Globus pallidus (tissue), 1 donor: Measurements from ENCODE around the gene PMEL.
"Not testable (repeated sequence)": the region's sequence is repeated elsewhere in the genome, so short reads cannot be mapped to it uniquely, and the experiment has no call there.

Source experiments
- DNase-seq: peaks from one replicate; pipeline ENCODE4 v3.0.0-alpha.2; 2015; ENCODE audit warnings: low spot score

The PMEL gene

DNA sequence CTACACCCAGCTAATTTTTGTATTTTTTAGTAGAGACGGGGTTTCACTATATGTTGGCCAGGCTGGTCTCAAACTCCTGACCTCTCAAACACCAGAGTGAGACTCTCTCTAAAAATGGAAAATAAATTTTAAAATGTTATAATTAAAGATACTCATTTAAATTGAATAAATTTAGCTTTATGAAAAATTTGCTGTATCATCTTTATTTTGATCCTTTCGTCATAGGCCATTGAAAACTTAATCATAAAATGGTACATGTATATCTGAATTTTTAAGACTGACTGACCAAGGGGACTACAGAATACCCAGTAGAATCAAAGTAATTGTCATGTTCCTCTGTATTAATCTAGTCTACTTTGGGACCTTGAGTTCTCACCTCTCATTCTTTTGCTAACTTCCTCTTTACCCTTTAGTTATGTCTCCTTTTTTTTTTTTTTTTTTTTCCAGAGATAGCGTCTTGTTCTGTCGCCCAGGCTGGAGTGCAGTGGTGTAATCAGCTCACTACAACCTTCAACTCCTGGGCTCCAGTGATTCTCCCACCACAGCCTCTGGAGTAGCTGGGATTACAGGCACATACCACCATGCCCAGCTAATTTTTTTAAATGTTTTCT lies 17.5 kb upstream of the PMEL start:
- DNase-seq, result no peak

DNA sequence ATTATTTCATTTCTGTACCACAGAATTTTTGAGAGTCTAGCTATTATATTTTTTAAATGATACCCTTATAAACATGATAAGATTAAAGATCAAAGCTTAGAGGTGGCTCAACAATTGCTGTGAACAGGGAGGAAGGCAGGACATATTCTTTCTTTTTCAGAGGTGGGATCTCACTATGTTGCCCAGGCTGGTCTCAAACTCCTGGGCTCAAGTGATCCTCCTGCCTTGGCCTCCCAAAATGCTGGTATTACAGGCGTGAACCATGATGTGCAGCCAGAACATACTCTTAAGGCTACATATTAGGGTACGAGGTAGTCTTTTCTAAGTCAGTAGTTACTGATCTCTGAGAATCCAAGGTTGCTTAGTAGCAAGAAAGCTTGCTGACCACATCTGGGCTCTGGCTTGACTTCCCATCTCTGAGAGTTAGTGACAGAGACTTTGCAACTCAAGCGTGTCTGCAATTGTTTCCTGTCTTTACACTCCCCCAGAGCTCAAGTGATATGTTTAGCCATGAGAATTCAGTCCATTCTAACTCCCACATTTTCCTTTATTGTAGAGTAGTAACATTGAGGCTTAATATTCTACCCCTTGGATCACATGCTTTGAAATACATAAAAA lies 16.6 kb upstream of the PMEL start:
- no peak for DNase-seq

DNA sequence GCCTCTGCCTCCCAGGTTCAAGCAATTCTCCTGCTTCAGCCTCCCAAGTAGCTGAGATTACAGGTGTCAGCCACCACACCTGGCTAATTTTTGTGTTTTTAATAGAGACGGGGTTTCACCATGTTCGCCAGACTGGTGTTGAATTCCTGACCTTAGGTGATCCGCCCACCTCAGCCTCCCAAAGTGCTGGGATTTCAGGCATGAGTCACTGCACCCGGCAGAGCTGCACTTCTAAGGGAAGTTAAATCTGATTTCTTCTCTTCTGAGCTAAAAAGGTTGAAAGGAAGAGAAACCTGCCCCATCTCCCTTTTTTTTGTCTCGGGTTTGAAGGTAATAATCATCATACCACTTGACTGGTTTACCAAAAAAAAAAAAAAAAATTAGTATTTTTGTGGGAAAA lies 16.0 kb upstream of the PMEL start:
- not testable (repeated sequence) for DNase-seq

DNA sequence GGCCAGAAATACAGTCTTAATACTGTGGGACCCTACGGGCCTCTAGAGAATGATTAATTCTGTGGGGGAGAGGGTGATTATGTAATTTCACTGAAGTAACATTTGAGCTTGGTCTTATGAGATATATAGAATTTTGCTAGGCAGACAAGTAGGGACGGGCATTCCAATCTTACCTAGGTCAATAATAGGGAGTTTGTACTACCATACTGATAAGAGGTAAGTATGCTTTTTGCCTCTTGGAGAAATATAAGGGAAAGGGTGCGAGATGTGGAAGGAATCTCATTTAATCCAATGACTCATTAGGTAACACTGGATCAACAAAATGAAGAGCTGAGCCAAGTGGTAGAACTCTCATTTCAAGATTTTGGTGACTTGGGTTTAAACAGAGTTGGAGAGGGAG lies 13.2 kb upstream of the PMEL start:
- DNase-seq, result no peak

DNA sequence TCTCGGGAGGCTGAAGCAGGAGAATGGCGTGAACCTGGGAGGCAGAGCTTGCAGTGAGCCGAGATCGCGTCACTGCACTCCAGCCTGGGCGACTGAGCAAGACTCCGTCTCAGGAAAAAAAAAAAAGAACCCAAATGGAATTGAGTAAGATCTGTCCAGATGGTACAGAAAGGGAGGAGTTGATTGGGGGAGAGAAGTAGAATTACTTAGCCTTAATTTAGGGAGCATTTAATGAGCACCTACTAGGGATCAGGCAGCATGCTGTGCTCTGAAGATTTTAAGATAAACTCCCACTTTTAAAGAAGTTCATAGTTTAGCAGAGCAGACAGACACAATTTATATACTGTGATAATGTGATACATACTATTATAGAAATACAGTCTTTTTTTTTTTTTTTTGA lies 12.6 kb upstream of the PMEL start:
- no peak for DNase-seq

DNA sequence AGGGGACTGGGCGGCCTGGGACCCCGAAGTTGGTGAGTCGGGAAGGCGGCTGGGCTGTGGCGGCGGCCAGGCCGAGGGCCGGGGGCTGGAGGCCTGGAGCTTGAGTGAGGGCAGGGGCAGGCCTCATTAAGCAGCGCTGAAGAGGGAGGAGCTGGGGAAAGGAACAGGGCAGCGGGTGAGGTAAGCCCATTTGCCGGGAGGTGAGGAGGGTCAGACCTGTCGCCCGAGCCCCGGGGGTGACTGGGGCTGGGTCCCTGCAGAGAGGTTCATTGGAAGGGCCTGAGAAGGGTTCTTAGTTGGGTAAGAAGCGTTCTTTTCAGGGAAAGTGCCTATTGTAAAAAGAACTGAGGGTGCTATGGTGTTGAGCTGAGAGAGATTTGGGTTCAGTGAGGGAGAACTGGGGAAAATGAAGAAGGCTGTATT lies 8.5 kb upstream of the PMEL start:
- DNase-seq, result no peak

DNA sequence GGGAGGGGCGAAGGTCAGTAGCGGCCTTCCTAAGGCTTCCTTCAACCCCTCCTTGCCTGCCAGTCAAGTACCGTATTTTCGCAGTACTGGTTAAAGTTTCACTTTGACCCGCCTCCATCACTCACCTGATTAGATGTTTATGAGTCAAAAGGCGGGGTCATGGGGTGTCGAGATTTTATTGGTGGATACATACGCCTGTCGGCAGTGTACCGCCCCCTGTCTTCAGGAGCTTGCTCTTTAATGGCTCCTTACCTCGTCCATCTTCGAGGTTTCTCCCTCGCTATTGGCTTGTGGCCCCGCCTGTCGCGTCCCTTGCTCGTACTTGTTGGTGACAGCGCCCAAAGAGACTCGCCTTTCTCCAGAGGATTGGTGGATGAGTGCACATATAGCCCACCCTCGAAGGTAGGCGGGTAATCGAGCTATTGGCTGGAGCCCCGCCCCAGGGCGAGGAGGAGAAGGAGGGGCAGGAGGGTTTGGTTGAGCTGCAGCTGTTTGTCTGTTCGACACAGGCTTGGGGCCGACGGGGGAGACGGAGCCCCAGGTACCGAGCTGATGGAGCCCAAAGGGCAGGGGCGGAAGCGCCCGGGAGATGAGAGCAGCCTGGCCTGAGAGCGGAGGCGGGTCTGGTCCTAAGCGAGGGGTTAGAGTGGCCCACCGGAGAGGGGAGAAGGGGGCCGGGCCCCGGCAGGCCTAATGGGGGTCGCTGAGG lies 7.9 kb upstream of the PMEL start, which contains the start of gene RAB5B:
Gene RAB5B (plus strand): TSS at position 480 of the 709 bp plus-strand sequence. CDS start 12,883 bp downstream, outside the sequence.
- DNase-seq, result peak; percentile 100

DNA sequence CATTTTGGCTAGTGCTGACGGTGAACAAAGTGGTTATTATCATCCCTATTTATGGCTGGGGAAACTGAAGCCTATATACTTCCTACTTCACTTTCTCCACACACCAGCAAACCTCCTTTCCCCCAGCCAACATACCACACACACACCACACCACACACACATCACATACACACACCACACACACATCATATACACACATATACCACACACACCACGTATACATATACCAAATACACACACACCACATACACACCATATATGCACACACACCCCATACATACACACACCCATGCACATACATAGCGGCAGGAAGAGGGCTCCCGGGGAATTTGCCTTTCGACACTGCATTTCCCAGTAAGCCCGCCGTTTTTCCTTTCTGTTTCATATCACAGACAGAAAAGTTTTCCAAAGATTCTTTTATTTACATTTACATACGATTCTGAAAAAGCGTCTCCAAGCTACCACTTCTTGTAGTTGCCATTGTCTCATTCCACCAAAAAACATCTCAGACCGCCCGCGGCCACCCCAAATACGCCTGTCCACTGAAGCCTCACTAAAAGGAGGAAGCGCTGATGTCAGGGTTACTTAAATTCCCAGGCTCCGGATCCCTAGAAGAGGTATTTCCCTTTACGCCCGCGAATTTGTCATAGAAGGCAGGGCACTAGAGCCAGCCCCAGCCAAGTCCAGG lies 7.2 kb upstream of the PMEL start:
- DNase-seq, result no peak

DNA sequence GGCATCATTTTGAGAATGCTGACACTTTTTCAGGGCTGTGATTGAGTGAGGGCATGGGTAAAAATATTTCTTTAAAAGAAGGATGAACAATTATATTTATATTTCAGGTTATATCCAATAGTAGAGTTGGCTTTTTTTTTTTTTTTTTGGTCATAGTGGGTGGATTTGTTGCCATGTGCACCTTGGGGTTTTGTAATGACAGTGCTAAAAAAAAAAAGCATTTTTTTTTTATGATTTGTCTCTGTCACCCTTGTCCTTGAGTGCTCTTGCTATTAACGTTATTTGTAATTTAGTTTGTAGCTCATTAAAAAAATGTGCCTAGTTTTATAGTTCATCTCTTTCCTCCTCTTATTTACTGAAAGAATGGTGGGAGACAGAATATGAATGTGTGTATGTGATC lies 6.6 kb upstream of the PMEL start:
- no peak for DNase-seq

DNA sequence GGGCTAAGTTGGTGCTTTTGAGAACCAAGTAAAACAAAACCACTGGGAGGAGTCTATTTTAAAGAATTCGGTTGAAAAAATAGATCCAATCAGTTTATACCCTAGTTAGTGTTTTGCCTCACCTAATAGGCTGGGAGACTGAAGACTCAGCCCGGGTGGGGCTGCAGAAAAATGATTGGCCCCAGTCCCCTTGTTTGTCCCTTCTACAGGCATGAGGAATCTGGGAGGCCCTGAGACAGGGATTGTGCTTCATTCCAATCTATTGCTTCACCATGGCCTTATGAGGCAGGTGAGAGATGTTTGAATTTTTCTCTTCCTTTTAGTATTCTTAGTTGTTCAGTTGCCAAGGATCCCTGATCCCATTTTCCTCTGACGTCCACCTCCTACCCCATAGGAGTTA lies 6.2 kb upstream of the PMEL start:
- no peak for DNase-seq

DNA sequence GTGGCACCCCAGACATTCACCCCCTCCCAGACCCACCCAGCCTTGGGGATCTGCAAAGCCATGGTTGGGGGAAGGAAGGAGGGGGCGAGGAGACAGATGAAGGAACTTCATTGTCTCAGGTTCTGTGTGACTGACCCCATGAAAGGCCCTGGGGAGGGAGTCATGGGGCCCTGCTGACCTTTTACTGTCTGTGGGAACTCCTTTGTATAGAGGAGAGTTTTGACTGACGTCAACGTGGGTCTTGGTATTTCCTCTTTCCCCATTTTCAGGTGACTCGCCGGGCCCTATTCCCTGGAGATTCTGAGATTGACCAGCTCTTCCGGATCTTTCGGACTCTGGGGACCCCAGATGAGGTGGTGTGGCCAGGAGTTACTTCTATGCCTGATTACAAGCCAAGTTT lies 4.9 kb upstream of the PMEL start:
- no peak for DNase-seq

DNA sequence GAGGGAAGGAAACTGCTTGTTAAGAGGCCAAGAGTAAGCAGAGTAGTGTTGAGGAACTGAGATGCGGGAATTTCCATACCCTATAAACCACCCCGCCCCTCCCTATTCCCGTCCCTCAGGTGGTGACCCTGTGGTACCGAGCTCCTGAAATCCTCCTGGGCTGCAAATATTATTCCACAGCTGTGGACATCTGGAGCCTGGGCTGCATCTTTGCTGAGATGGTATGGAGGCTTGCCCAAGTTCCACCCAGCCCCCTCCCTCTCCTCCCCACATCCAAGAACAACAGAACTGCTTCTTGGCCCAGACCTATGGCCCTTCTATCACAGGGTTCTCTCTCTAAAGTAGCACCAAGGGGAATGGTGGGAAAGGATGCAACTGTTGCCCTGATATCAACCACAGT lies 3.5 kb upstream of the PMEL start:
- no peak for DNase-seq

DNA sequence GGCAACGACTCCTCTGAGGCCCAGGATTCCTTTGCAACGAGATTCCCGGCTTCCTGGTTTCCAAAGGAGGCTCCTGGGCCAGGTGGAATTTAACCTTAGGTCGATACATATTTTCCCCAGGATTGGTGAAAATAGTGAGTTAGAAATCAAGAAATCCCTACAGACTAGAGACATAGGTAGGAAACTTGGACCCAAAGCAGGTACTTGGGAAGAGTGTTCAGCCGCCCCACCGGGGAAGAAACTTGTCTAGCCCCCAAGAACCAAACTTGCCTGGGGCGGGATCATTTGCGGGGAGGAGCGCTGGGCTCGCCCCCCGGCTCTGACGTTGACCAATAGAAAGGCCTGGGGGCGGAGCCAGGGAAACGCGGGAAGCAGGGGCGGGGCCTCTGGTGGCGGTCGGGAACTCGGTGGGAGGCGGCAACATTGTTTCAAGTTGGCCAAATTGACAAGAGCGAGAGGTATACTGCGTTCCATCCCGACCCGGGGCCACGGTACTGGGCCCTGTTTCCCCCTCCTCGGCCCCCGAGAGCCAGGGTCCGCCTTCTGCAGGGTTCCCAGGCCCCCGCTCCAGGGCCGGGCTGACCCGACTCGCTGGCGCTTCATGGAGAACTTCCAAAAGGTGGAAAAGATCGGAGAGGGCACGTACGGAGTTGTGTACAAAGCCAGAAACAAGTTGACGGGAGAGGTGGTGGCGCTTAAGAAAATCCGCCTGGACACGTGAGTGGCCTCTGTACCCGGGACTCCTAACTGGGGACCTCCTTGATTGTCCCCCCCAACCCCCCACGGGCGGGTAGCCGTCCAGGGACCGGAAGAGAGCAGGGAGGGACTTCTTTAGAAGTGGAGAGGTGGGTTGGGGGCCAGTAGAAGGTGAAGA lies 803 bp upstream of the PMEL start, which contains the start of gene CDK2:
Gene CDK2 (plus strand): TSS at position 423 of the 874 bp plus-strand sequence. CDS start 179 bp downstream, at position 602.
- DNase-seq, result peak; percentile 82

DNA sequence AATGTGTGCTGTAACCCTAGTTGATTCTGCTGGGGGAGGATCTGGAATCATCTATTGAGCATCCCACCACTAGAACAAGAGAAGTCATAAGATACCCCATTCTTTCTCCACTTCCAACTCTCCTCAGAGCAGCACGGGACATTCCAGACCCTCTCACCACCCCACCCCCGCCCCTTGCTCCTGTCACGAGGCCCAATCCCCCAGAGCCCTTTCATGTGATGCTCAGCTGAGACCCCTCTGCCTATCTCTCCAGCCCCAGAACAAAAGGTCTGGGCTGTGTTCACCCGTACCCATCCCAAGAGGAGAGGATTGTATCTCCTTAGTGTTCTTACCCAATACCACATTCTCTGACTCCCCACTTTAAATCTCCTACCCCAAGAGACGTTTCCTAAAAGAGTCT lies 602 bp downstream of the PMEL start:
- no peak for DNase-seq

DNA sequence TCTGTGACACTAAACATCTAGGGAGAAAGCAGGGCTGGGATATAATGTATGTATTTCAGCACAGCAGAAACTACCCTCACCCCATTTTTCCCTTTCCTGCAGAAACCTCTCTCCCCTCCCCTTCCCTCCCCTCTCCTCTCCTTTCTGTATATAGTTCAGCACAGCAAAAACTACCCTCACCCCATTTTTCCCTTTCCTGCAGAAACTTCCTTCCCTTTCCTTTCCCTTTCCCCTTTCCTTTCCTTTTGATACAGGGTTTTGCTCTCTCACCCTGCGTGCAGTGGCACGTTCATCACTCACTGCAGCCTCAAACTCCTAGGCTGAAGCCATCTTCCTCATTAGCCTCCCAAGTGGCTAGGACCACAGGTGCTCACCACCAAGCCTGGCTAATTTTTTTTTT lies 2.1 kb downstream of the PMEL start:
- no peak for DNase-seq

DNA sequence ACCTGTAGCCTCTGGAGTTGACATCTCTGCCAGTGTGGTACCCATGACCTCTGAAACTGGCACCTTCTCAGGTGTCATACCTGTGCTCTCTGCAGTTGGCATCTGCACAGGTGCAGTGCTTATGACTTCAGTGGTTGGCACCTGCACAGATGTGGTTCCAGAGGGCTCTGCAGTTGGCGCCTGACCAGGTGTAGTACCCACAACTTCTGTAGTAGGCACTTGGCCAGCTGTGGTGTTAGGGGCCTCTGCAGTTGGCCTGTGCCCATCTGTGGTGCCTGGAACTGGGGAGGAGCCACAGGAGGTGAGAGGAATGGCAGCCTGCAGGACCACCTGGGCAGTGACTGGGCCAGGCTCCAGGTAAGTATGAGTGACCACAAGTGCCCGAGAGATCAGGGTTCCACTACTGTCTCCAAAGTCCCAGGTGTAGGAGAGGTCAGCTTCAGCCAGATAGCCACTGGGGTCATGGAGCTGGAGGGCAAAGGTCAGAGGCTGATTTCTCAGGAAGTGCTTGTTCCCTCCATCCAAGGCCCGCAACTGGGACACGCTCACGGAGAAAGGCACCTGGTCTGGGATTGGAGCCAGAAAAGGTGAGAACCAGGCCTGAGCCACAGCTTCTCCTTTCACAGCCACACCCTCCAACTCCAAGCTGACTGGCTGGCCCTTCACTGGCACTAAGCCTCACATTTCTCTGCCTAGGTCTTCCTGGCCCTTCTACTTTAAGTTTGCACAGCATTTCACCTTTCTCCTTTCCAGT lies 8.6 kb downstream of the PMEL start:
- no peak for DNase-seq

DNA sequence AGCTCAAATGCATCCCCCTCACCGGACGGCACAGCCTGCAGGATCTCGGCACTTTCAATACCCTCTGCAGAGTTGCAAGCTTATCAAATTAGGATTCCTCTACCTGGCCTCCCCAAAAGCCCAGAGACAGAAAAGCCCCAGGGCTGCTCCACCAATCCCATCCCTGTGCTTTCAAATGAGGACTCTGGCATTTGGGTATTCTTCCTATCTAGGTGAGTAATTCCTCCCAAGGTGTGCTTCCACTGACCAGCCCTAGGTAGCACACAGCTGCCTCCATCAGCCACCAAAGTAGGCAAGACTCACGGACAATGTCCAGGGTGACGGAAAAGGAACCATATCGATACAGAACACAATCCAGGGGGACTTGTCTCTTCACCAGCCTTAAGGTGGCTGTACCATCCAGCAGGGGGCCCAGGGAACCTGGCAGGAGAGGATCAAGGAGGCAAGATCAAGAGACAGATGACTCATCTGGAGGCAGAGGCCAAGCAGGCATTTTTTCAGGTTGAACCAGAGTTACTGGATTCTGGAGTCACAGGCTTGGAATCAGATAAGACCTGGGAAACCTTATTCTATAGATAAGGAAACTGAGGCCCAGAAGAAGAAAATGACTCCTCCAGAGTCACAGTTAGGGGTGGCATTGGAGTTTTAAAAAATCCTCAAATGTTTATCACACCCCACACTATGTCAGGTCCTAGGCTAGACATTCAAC lies 9.9 kb downstream of the PMEL start:
- DNase-seq, result no peak

DNA sequence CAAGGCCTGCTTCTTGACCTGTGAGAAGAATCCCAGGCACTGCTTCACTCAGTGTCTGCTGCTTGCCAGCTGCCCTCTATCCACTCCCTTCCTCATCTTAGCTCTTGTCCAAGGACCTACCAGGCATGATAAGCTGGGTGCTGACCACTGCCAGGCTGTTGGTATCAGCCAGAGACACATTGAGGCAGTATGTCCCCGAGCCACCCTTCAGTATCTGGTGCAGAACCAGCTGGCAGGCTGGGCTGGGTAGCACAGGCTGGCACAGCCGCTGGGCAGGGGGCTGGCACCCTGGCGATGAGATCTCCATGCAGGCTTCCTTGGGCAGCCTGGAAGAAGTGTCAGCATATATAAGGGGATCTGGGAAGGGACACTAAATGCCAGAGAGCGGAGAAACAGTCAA lies 10.5 kb downstream of the PMEL start:
- no peak for DNase-seq

DNA sequence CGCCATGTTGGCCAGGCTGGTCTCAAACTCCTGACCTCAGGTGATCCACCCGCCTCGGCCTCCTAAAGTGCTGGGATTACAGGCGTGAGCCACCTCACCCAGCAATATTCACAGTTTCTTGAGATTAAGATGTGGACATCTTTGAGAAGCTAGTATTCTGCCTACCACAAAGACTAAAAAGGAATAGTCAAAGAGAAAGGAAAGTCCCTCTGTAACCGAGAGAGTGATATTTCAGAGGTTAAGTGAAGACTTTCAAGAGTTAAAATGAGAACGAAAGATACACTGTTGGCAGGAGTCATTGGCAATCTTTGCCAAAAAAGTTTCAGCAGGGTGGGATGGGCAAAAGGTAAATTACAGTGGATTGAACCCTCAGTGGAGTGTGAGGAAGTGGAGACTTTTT lies 19.3 kb downstream of the PMEL start:
- no peak for DNase-seq

DNA sequence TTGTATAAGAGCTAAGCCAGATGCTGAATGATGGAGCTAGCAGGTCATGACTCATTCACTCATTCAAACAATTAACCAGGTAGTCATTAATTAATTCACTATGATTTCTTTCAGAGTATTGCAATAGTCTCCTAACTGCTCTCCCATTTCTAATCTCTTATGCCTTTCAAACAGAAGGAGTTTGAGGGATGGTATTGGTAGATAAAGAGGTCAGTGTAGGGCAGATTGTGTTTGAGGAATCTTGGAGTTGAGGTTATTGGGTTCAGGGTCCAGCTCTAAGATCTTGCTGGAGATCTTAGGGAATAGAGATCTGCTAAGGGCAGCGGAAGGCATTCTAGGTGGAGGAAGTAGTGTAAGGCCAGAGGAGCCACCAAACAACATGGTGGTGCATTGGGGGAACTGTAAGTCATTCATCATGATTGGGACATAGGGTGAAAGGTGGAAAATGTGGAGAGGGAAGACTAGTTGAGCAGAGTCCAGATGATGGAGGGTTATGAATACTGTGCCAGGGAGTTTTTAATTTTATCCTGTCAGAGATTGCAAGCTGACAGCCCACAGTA lies 23.2 kb downstream of the PMEL start:
- no peak for DNase-seq
